ENCODE measurements around the gene ANKRD36C.
"Not testable (repeated sequence)": the region's sequence is repeated elsewhere in the genome, so short reads cannot be mapped to it uniquely, and the experiment has no call there.

The ANKRD36C gene

GRCh38 chr2:95834077-95835013 lies 157.3 kb downstream of the ANKRD36C start:
- not testable (repeated sequence) for H3K4me3 ChIP-seq (ENCODE audit: low read length); H3K36me3 ChIP-seq (ENCODE audit: control insufficient read depth, insufficient read depth, low read length); H3K27me3 ChIP-seq (ENCODE audit: control insufficient read depth, insufficient read depth, low read length); H3K4me1 ChIP-seq (ENCODE audit: control insufficient read depth, insufficient read depth, low read length); H3K9ac ChIP-seq (ENCODE audit: low read length); H3K9me3 ChIP-seq (ENCODE audit: control insufficient read depth, low read length)

- H3K9me3 ChIP-seq (ENCODE audit: control insufficient read depth, low read length) = peaks cover 18% of the 10 kb centered on the region
- H3K27me3 ChIP-seq (ENCODE audit: control insufficient read depth, insufficient read depth, low read length); H3K4me1 ChIP-seq (ENCODE audit: control insufficient read depth, insufficient read depth, low read length); H3K9ac ChIP-seq (ENCODE audit: low read length); H3K36me3 ChIP-seq (ENCODE audit: control insufficient read depth, insufficient read depth, low read length); H3K4me3 ChIP-seq (ENCODE audit: low read length): not testable (repeated sequence)
These were observed 167.4 kb downstream of the ANKRD36C start for GRCh38 chr2:95824218-95824617.

GRCh38 chr2:95817521-95817920 lies 174.1 kb downstream of the ANKRD36C start:
- peaks cover 11% of the 10 kb centered on the region for H3K9me3 ChIP-seq (ENCODE audit: control insufficient read depth, low read length)
- H3K36me3 ChIP-seq (ENCODE audit: control insufficient read depth, insufficient read depth, low read length); H3K27me3 ChIP-seq (ENCODE audit: control insufficient read depth, insufficient read depth, low read length); H3K4me1 ChIP-seq (ENCODE audit: control insufficient read depth, insufficient read depth, low read length); H3K4me3 ChIP-seq (ENCODE audit: low read length); H3K9ac ChIP-seq (ENCODE audit: low read length): not testable (repeated sequence)

GRCh38 chr2:95813311-95813710 lies 178.3 kb downstream of the ANKRD36C start:
- not testable (repeated sequence) for H3K27me3 ChIP-seq (ENCODE audit: control insufficient read depth, insufficient read depth, low read length)

GRCh38 chr2:95799892-95800291 lies 191.7 kb downstream of the ANKRD36C start:
- Histone ChIP-seq H3K27me3 (ENCODE audit: control insufficient read depth, insufficient read depth, low read length) (no peaks in the 10 kb centered on the region), H3K4me3 (ENCODE audit: low read length) (no peak overlapping the region), H3K4me1 (ENCODE audit: control insufficient read depth, insufficient read depth, low read length) (no peaks in the 10 kb centered on the region), H3K9ac (ENCODE audit: low read length) (no peak overlapping the region), H3K36me3 (ENCODE audit: control insufficient read depth, insufficient read depth, low read length) (no peaks in the 10 kb centered on the region), H3K9me3 (ENCODE audit: control insufficient read depth, low read length) (no peaks in the 10 kb centered on the region)

More at GRCh38 chr2:95813311-95813710, 178.3 kb downstream of the ANKRD36C start:
- not testable (repeated sequence) for H3K4me1 ChIP-seq (ENCODE audit: control insufficient read depth, insufficient read depth, low read length); H3K9me3 ChIP-seq (ENCODE audit: control insufficient read depth, low read length); H3K36me3 ChIP-seq (ENCODE audit: control insufficient read depth, insufficient read depth, low read length); H3K9ac ChIP-seq (ENCODE audit: low read length); H3K4me3 ChIP-seq (ENCODE audit: low read length)

GRCh38 chr2:95799147-95799889 lies 192.3 kb downstream of the ANKRD36C start:
- not testable (repeated sequence) for H3K27me3 ChIP-seq (ENCODE audit: control insufficient read depth, insufficient read depth, low read length); H3K4me1 ChIP-seq (ENCODE audit: control insufficient read depth, insufficient read depth, low read length); H3K36me3 ChIP-seq (ENCODE audit: control insufficient read depth, insufficient read depth, low read length); H3K9me3 ChIP-seq (ENCODE audit: control insufficient read depth, low read length); H3K4me3 ChIP-seq (ENCODE audit: low read length); H3K9ac ChIP-seq (ENCODE audit: low read length)

- H3K9me3 ChIP-seq (ENCODE audit: control insufficient read depth, low read length); H3K36me3 ChIP-seq (ENCODE audit: control insufficient read depth, insufficient read depth, low read length); H3K9ac ChIP-seq (ENCODE audit: low read length); H3K27me3 ChIP-seq (ENCODE audit: control insufficient read depth, insufficient read depth, low read length); H3K4me1 ChIP-seq (ENCODE audit: control insufficient read depth, insufficient read depth, low read length); H3K4me3 ChIP-seq (ENCODE audit: low read length): not testable (repeated sequence)
These were observed 195.2 kb downstream of the ANKRD36C start for GRCh38 chr2:95796249-95797099.

- not testable (repeated sequence) for H3K36me3 ChIP-seq (ENCODE audit: control insufficient read depth, insufficient read depth, low read length); H3K27me3 ChIP-seq (ENCODE audit: control insufficient read depth, insufficient read depth, low read length); H3K9me3 ChIP-seq (ENCODE audit: control insufficient read depth, low read length); H3K9ac ChIP-seq (ENCODE audit: low read length); H3K4me3 ChIP-seq (ENCODE audit: low read length); H3K4me1 ChIP-seq (ENCODE audit: control insufficient read depth, insufficient read depth, low read length)
These were observed 197.7 kb downstream of the ANKRD36C start for GRCh38 chr2:95793970-95794369.

GRCh38 chr2:95790180-95790579 lies 201.4 kb downstream of the ANKRD36C start:
- H3K9me3 ChIP-seq (ENCODE audit: control insufficient read depth, low read length); H3K4me1 ChIP-seq (ENCODE audit: control insufficient read depth, insufficient read depth, low read length); H3K27me3 ChIP-seq (ENCODE audit: control insufficient read depth, insufficient read depth, low read length); H3K9ac ChIP-seq (ENCODE audit: low read length); H3K4me3 ChIP-seq (ENCODE audit: low read length); H3K36me3 ChIP-seq (ENCODE audit: control insufficient read depth, insufficient read depth, low read length): not testable (repeated sequence)

GRCh38 chr2:95789385-95789784 lies 202.2 kb downstream of the ANKRD36C start:
- H3K4me1 ChIP-seq (ENCODE audit: control insufficient read depth, insufficient read depth, low read length); H3K4me3 ChIP-seq (ENCODE audit: low read length); H3K9ac ChIP-seq (ENCODE audit: low read length); H3K27me3 ChIP-seq (ENCODE audit: control insufficient read depth, insufficient read depth, low read length); H3K36me3 ChIP-seq (ENCODE audit: control insufficient read depth, insufficient read depth, low read length); H3K9me3 ChIP-seq (ENCODE audit: control insufficient read depth, low read length): not testable (repeated sequence)

- not testable (repeated sequence) for H3K4me1 ChIP-seq (ENCODE audit: control insufficient read depth, insufficient read depth, low read length); H3K4me3 ChIP-seq (ENCODE audit: low read length); H3K27me3 ChIP-seq (ENCODE audit: control insufficient read depth, insufficient read depth, low read length); H3K9ac ChIP-seq (ENCODE audit: low read length); H3K36me3 ChIP-seq (ENCODE audit: control insufficient read depth, insufficient read depth, low read length); H3K9me3 ChIP-seq (ENCODE audit: control insufficient read depth, low read length)
These were observed 203.0 kb downstream of the ANKRD36C start for GRCh38 chr2:95788642-95789041.
